Erythroblast (primary cell): ENCODE data around the gene SLC29A3.
"Not testable (repeated sequence)": the region's sequence is repeated elsewhere in the genome, so short reads cannot be mapped to it uniquely, and the experiment has no call there.

ENCODE experiments used
- DNase-seq, 2 experiments: peaks; one replicate each; lab custom pipeline; 2025; lab: John Stamatoyannopoulos, UW
- GATA1 ChIP-seq: IDR thresholded peaks from 2 replicates; pipeline ENCODE4 v1.6.1; 2011; ENCODE audit warnings: low read depth, mild to moderate bottlenecking, control low read depth, low read length, moderate library complexity
- POLR2A ChIP-seq: IDR thresholded peaks from 2 replicates; pipeline ENCODE4 v1.6.1; 2011; ENCODE audit warnings: mild to moderate bottlenecking, low read length

The SLC29A3 gene

GRCh38 chr10:71289421-71290130 is 29.5 kb upstream of the SLC29A3 start:
- DNase-seq = no peak
- TF ChIP-seq GATA1 (no peak), POLR2A (no peak)

DNA sequence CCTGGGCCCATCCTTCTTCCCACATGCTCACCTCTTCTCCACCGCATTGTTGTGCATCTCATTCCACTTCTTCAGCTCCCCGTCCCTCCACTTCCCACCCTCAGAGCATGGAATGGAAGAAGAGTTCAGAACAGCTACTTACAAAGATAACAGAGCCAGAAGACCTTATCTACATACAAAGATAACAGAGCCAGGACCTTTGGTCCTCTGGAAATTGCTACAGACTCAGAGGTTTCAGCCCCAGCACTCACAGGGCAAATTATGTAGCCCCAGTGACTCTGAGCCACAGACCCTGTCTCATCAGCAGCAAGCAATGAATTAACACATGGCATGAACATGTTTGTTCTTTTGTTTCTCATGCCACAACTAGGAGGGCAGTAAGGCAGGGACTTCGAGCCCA is 28.7 kb upstream of the SLC29A3 start:
- TF ChIP-seq POLR2A (no peak), GATA1 (no peak)
- DNase-seq = no peak

DNA sequence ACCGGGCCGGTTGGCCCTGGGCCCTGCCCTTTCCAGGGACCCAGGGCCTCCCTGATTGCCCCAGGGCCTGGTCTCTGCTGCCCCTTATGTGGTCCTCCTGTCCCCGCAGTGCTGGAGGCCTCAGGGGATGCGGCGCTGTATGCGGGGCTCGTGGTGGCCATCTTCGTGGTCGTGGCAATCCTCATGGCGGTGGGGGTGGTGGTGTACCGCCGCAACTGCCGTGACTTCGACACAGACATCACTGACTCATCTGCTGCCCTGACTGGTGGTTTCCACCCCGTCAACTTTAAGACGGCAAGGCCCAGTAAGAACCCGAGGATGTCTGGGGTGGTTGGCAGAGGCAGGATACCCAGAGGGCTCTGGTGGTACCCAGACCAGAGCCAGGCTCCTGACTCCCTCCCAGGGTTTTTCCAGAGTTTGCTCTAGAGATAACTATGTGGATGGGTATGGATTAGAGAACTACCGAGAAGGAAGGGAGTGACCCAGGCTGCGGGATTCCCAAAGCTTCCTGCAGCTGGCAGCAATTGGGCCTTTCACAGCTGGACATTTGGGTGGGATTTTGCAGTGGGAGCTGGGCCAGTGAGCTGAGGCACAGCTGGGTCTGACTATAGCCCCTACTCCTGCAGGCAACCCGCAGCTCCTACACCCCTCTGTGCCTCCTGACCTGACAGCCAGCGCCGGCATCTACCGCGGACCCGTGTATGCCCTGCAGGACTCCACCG is 28.1 kb upstream of the SLC29A3 start:
- no peak for TF ChIP-seq GATA1
- TF ChIP-seq POLR2A = no peak
- DNase-seq = no peak

DNA sequence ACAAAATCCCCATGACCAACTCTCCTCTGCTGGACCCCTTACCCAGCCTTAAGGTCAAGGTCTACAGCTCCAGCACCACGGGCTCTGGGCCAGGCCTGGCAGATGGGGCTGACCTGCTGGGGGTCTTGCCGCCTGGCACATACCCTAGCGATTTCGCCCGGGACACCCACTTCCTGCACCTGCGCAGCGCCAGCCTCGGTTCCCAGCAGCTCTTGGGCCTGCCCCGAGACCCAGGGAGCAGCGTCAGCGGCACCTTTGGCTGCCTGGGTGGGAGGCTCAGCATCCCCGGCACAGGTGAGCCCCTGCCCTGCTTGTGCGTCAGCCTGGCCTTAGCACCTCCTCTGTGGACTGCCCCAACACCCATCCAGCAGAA is 27.5 kb upstream of the SLC29A3 start:
- TF ChIP-seq POLR2A = no peak
- no peak for TF ChIP-seq GATA1

DNA sequence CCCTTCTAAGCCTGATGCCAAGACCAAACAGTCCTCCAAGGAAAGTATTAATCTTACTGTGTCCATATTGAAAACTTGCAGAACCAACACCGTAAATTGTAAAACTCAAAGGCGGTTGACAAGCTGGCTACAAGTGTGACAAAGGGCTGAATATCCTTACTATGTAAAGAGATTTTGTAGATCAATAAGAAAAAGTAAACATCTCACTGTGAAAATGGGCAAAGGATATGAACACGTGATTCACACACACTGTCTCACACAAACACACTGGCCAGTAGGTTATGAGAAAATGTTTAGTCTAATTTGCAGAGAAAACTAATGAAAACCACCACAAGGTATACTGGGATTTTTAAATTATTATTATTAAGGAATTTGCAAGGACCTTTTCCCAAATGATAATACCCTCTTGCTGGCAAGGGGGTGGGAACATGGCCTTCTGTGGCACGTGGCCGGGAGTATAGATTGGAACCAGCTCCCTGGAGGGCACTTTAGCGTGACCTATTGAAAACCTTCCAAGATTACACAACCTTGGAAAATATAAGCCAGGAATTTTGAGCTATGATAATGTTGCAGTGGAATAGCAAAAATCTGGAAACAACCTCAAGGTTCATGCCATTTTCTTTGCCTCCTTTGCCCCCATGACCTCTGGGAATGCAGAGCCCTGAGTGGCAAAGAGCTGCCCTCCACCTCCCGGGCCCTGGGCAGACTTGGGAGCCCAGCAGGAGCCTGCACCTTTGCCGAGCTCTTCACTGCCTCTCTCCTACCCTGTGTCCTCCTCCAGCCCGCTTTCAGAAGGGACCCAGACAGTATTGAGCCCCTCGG is 26.2 kb upstream of the SLC29A3 start:
- no peak for DNase-seq
- TF ChIP-seq GATA1 = no peak
- TF ChIP-seq POLR2A = no peak

More for the DNA sequence above, 27.5 kb upstream of the SLC29A3 start:
- no peak for DNase-seq

GRCh38 chr10:71293446-71294084 is 25.5 kb upstream of the SLC29A3 start:
- TF ChIP-seq GATA1 = no peak
- TF ChIP-seq POLR2A = no peak
- DNase-seq = no peak

- TF ChIP-seq POLR2A = no peak
- no peak for TF ChIP-seq GATA1
- DNase-seq = no peak
Measured at GRCh38 chr10:71294091-71294561, 24.9 kb upstream of the SLC29A3 start.

- no peak for DNase-seq
- TF ChIP-seq POLR2A (no peak), GATA1 (no peak)
Measured at GRCh38 chr10:71294856-71295255, 24.2 kb upstream of the SLC29A3 start.

DNA sequence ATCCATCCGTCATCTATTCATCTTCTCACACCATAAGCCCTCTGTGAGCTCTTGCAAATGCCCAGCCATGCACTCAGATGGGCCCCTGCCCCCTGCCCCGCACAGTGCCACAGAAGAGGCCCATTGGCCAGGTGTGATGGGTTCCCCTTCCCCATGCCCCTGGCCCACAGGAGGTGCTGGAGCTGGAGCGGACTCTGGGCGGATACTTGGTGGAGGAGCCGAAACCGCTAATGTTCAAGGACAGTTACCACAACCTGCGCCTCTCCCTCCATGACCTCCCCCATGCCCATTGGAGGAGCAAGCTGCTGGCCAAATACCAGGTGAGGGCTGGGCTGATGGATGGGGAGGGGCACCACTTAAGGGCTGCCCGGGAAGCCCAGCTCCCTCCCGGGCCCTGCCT is 23.4 kb upstream of the SLC29A3 start:
- no peak for TF ChIP-seq POLR2A
- TF ChIP-seq GATA1 = no peak
- no peak for DNase-seq

GRCh38 chr10:71296086-71296485 is 23.0 kb upstream of the SLC29A3 start:
- DNase-seq = no peak
- TF ChIP-seq GATA1 = no peak
- TF ChIP-seq POLR2A = no peak

DNA sequence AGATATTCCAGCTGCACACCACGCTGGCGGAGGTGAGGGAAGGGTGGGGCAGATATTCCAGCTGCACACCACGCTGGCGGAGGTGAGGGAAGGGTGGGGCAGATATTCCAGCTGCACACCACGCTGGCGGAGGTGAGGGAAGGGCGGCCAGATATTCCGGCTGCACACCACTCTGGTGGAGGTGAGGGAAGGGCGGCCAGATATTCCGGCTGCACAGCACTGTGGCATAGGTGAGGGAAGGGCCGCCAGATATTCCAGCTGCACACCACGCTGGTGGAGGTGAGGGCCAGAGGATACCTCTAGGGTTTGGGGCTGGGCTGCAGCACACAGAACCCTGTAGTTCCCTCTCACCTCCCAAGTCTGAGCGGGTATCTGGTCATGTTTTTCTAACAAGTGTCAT is 22.2 kb upstream of the SLC29A3 start:
- not testable (repeated sequence) for DNase-seq

DNA sequence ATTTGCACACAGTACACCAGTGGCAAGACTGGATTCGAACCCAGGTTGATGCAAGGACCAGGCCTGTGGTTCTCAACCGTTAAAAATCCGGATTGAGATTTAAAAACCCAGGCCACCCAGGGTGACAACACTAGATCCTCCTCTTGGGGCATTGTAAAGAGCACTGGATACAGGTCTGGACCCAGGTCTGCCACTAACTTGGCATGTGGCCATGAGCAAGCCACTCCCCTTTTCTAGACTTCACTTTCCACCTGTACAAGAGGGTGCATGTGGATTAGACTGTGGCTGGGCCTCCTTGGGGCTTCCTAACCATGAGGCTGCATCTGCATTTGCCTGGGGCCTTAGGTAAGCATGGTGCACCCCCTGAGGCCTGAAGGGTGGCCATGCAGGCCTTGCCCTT is 21.7 kb upstream of the SLC29A3 start:
- TF ChIP-seq GATA1 (no peak), POLR2A (no peak)
- DNase-seq = no peak

DNA sequence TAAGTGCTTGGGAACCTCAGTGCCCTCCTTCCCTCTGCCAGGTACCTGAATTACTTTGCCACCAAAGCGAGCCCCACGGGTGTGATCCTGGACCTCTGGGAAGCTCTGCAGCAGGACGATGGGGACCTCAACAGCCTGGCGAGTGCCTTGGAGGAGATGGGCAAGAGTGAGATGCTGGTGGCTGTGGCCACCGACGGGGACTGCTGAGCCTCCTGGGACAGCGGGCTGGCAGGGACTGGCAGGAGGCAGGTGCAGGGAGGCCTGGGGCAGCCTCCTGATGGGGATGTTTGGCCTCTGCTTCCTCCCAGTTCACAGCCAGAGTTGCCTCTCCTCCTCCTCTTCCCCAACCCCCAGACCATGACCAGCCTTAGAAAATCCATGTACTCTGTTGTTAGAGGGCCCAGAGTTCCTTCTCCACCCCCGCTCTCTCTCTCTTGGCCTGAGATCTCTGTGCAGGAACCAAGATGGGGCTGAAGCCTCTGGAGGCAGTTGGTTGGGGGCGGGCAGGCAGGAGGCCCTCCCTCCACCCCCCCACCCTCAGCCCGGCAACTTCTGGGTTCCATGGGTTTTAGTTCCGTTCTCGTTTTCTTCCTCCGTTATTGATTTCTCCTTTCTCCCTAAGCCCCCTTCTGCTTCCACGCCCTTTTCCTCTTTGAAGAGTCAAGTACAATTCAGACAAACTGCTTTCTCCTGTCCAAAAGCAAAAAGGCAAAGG is 19.8 kb upstream of the SLC29A3 start:
- DNase-seq = no peak
- TF ChIP-seq POLR2A = no peak
- no peak for TF ChIP-seq GATA1
